WTC11 (cell line): Measurements from ENCODE around the gene ZNF488. TPM values are rescaled to one million over a fixed set of nuclear protein-coding genes. Genes with fewer than 3 reads are reported as not detected.

ENCODE experiments used
- ATAC-seq: fragments of 200-7000 bp; cut with Tn5 transposase; 2 replicates; pipeline ENCODE4 v1.10.0; 2021; ENCODE audit warnings: mild to moderate bottlenecking, moderate library complexity
- CTCF ChIA-PET: fragments of 300-600 bp; sonication (Branson Sonifier 250); formaldehyde crosslinking; loops from one replicate; lab custom pipeline; 2021; ENCODE audit warnings: antibody characterized with exemption; lab: Charles Lee
- POLR2A ChIA-PET: fragments of 350-600 bp; sonication (Branson Sonifier 250); formaldehyde crosslinking; loops from one replicate; lab custom pipeline; 2021; ENCODE audit warnings: antibody characterized with exemption; lab: Charles Lee
- DNase-seq: peaks from one replicate; pipeline ENCODE4 v3.0.0; 2021; ENCODE audit warnings: low spot score
- H3K27ac Mint-ChIP-seq: 2 replicates; pipeline ENCODE4 v1.8.0; 2021; ENCODE audit warnings: mixed read lengths
- H3K27me3 Mint-ChIP-seq: 2 replicates; pipeline ENCODE4 v1.8.0; 2021; ENCODE audit warnings: low read depth, mild to moderate bottlenecking, moderate library complexity, mixed read lengths
- H3K36me3 Mint-ChIP-seq: 2 replicates; pipeline ENCODE4 v1.8.0; 2021; ENCODE audit warnings: mixed read lengths
- H3K4me1 Mint-ChIP-seq: 2 replicates; pipeline ENCODE4 v1.8.0; 2022; ENCODE audit warnings: mixed read lengths
- H3K4me3 Mint-ChIP-seq: 2 replicates; pipeline ENCODE4 v1.8.0; 2021; ENCODE audit warnings: mild to moderate bottlenecking, moderate library complexity, mixed read lengths
- H3K9me3 Mint-ChIP-seq: 2 replicates; pipeline ENCODE4 v1.8.0; 2021; ENCODE audit warnings: mixed read lengths
- ARID4B ChIP-seq: sonication (generic); formaldehyde crosslinking; IDR thresholded peaks from 2 replicates; pipeline ENCODE4 v1.8.0; 2023; ENCODE audit warnings: missing genetic modification reagents, mild to moderate bottlenecking, borderline replicate concordance
- ATF3 ChIP-seq: sonication (generic); formaldehyde crosslinking; conservative IDR thresholded peaks from 2 replicates; pipeline ENCODE4 v1.8.1; 2022; ENCODE audit warnings: mild to moderate bottlenecking, missing genetic modification reagents
- CREM ChIP-seq: sonication (generic); formaldehyde crosslinking; IDR thresholded peaks from 2 replicates; pipeline ENCODE4 v1.8.1; 2022; ENCODE audit warnings: mild to moderate bottlenecking, missing genetic modification reagents, moderate library complexity
- E2F1 ChIP-seq: sonication (generic); formaldehyde crosslinking; IDR thresholded peaks from 2 replicates; pipeline ENCODE4 v1.8.0; 2022; ENCODE audit warnings: mild to moderate bottlenecking, missing genetic modification reagents
- EMX1 ChIP-seq: fragments of 250-450 bp; sonication (Bioruptor Pico); IDR thresholded peaks from 2 replicates; pipeline ENCODE4 v1.8.0; 2021; ENCODE audit warnings: mild to moderate bottlenecking
- FOXJ3 ChIP-seq: sonication (generic); formaldehyde crosslinking; IDR thresholded peaks from 2 replicates; pipeline ENCODE4 v1.9.0; 2021; ENCODE audit warnings: missing genetic modification reagents, mild to moderate bottlenecking, borderline replicate concordance
- PRRX2 ChIP-seq: fragments of 250-450 bp; sonication (Bioruptor Pico); IDR thresholded peaks from 2 replicates; pipeline ENCODE4 v1.8.0; 2021; ENCODE audit warnings: mild to moderate bottlenecking
- TEAD1 ChIP-seq: sonication (generic); formaldehyde crosslinking; IDR thresholded peaks from 2 replicates; pipeline ENCODE4 v1.8.0; 2022; ENCODE audit warnings: mild to moderate bottlenecking, missing genetic modification reagents
- USF2 ChIP-seq: sonication (generic); formaldehyde crosslinking; IDR thresholded peaks from 2 replicates; pipeline ENCODE4 v1.8.1; 2023; ENCODE audit warnings: mild to moderate bottlenecking, missing genetic modification reagents, moderate library complexity
- ZNF671 ChIP-seq: fragments of 250-450 bp; sonication (Bioruptor Pico); IDR thresholded peaks from 2 replicates; pipeline ENCODE4 v1.8.0; 2021; ENCODE audit warnings: mild to moderate bottlenecking
- ZSCAN18 ChIP-seq: fragments of 250-450 bp; sonication (Bioruptor Pico); IDR thresholded peaks from 2 replicates; pipeline ENCODE4 v2.1.2; 2022; ENCODE audit warnings: mild to moderate bottlenecking, moderate library complexity
- total RNA-seq: library from RNA; stranded (reverse); gene quantifications from 3 replicates; pipeline ENCODE4 v1.2.3, GENCODE V29; 2021
- TF ChIP-seq, protein P1 (sequence below): sonication (generic); formaldehyde crosslinking; IDR thresholded peaks from 2 replicates; pipeline ENCODE4 v1.8.1; 2022; ENCODE audit warnings: mild to moderate bottlenecking, moderate library complexity, missing genetic modification reagents
- TF ChIP-seq, protein P2 (sequence below): sonication (generic); formaldehyde crosslinking; IDR thresholded peaks from 2 replicates; pipeline ENCODE4 v1.8.0; 2023; ENCODE audit warnings: missing genetic modification reagents

Gene ZNF488
- total RNA-seq, 1 experiment from 2014 or later: 8.7 TPM

DNA sequence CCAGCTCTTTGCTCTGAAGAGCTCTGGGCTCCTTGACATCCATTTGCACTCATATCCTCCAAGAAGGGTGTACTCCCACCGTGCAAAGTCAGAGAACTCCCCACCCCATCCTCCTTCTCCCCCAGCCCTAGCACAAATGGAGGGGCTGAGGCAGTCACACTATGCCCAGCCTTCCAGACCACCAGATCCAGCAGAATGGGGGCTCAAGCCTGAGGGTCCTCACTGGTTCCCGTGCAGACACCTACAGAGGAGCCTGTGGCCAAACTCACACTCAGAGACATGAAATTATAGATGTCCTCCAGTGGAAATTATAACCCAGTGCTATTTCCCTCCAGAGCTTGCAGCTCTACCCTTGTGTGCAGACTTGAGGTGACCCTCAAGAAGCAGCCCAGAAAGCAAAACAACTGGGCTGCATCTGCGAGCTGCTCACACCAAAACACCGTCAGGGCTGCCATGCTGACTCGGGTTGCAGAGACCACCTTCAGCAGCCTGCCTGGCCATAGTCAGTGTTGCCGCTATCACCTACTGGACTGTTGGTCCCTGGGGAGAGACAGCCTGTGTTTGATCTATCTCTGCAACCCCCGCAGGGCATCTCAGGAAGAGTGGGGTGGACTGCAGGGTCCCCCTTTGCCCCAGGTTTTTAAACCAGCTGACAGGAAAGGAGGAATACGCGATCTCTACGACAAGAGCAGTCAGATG, 7.4 kb downstream of the ZNF488 start:
- H3K9me3 Mint-ChIP-seq: no peaks in the 10 kb centered on the region
- ChIA-PET CTCF (interaction anchor here (3.7 kb wide), 1 partner anchor 16 kb away, joined by 17 read pairs; no protein-coding TSS in a partner anchor), POLR2A (interaction anchor here (1.2 kb wide), 1 partner anchor 13 kb away, joined by 4 read pairs; no protein-coding TSS in a partner anchor)
- H3K4me1 Mint-ChIP-seq: peaks cover 32% of the 10 kb centered on the region
- no peak for ATAC-seq
- no peak overlapping the region for H3K27ac Mint-ChIP-seq
- no peaks in the 10 kb centered on the region for H3K36me3 Mint-ChIP-seq
- no peak for DNase-seq
- no peak overlapping the region for H3K4me3 Mint-ChIP-seq
- TF ChIP-seq USF2: no peak
- no peak for TF ChIP-seq PRRX2 (CRISPR knock-in tag)
- no peak for TF ChIP-seq ATF3 (CRISPR knock-in tag)
- TF ChIP-seq, protein P1, sequence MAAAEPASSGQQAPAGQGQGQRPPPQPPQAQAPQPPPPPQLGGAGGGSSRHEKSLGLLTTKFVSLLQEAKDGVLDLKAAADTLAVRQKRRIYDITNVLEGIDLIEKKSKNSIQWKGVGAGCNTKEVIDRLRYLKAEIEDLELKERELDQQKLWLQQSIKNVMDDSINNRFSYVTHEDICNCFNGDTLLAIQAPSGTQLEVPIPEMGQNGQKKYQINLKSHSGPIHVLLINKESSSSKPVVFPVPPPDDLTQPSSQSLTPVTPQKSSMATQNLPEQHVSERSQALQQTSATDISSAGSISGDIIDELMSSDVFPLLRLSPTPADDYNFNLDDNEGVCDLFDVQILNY (CRISPR knock-in tag): no peak
- no peak for TF ChIP-seq ZNF671 (CRISPR knock-in tag)
- TF ChIP-seq FOXJ3 (CRISPR knock-in tag): no peak
- no peak for TF ChIP-seq ZSCAN18 (CRISPR knock-in tag)
- no peak for TF ChIP-seq EMX1 (CRISPR knock-in tag)
- TF ChIP-seq E2F1 (CRISPR knock-in tag): no peak
- H3K27me3 Mint-ChIP-seq: no peaks in the 10 kb centered on the region; the same call in 1 of the 2 replicates

- Mint-ChIP-seq H3K9me3 (no peaks in the 10 kb centered on the region), H3K27me3 (no peaks in the 10 kb centered on the region; the same call in 1 of the 2 replicates), H3K4me1 (peaks cover 26% of the 10 kb centered on the region), H3K27ac (no peak overlapping the region), H3K36me3 (no peaks in the 10 kb centered on the region; the same call in 1 of the 2 replicates), H3K4me3 (no peak overlapping the region)
- no peak for DNase-seq
- no peak for ATAC-seq
- ChIA-PET POLR2A (no interaction called here), CTCF (no interaction called here)
- TF ChIP-seq, protein P2, sequence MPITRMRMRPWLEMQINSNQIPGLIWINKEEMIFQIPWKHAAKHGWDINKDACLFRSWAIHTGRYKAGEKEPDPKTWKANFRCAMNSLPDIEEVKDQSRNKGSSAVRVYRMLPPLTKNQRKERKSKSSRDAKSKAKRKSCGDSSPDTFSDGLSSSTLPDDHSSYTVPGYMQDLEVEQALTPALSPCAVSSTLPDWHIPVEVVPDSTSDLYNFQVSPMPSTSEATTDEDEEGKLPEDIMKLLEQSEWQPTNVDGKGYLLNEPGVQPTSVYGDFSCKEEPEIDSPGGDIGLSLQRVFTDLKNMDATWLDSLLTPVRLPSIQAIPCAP: no peak
- no peak for TF ChIP-seq ARID4B
- TF ChIP-seq CREM: no peak
- no peak for TF ChIP-seq TEAD1 (CRISPR knock-in tag)
Observed at GRCh38 chr10:47374611-47375536, 9.2 kb downstream of the ZNF488 start.
